Measurements from ENCODE around the gene NAT8L.

- TF ChIP-seq, protein P1, sequence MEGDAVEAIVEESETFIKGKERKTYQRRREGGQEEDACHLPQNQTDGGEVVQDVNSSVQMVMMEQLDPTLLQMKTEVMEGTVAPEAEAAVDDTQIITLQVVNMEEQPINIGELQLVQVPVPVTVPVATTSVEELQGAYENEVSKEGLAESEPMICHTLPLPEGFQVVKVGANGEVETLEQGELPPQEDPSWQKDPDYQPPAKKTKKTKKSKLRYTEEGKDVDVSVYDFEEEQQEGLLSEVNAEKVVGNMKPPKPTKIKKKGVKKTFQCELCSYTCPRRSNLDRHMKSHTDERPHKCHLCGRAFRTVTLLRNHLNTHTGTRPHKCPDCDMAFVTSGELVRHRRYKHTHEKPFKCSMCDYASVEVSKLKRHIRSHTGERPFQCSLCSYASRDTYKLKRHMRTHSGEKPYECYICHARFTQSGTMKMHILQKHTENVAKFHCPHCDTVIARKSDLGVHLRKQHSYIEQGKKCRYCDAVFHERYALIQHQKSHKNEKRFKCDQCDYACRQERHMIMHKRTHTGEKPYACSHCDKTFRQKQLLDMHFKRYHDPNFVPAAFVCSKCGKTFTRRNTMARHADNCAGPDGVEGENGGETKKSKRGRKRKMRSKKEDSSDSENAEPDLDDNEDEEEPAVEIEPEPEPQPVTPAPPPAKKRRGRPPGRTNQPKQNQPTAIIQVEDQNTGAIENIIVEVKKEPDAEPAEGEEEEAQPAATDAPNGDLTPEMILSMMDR (IDR thresholded peaks at IDR 0.05) = no peak
- TF ChIP-seq EZH2 (IDR thresholded peaks at IDR 0.05; ENCODE audit: borderline replicate concordance, insufficient read depth, low read depth, low read length, poor library complexity, severe bottlenecking) = no peak
Observed at GRCh38 chr4:2058264-2059045, 672 bp upstream of the NAT8L start.
